Astrocyte of the hippocampus (primary cell): ENCODE results near the gene PLCG1.
"Not testable (repeated sequence)": the region's sequence is repeated elsewhere in the genome, so short reads cannot be mapped to it uniquely, and the experiment has no call there.

Experiments used
- DNase-seq: peaks from one replicate; pipeline ENCODE4 v3.0.0; 2011; ENCODE audit warnings: low read depth, low spot score

Gene PLCG1

GRCh38 chr20:41136680-41137613 lies at the start of gene PLCG1:
Gene PLCG1, plus strand, starts transcription at chr20:41137543. Its CDS starts 99 bp downstream, at chr20:41137642.
- DNase-seq: peak; percentile 95

DNA sequence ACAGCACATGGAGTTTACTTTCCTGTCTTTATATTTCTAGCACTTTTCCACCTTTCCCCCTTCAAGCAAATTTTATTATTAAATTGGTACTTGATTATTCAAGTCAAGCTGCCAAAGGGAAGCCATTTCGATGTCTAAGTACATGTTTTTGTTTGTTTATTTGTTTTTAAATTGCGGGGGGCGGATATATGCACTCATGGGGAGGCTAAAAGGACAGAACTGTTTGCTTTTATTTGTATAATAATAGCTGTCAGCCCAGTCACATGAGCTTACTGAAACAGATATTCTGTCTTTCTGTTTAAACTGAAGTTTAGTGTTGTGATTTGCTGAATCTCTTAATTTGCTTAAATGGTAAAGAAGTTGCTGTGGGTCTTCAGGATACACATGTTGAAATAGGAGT lies 49.6 kb upstream of the PLCG1 start:
- no peak for DNase-seq

DNA sequence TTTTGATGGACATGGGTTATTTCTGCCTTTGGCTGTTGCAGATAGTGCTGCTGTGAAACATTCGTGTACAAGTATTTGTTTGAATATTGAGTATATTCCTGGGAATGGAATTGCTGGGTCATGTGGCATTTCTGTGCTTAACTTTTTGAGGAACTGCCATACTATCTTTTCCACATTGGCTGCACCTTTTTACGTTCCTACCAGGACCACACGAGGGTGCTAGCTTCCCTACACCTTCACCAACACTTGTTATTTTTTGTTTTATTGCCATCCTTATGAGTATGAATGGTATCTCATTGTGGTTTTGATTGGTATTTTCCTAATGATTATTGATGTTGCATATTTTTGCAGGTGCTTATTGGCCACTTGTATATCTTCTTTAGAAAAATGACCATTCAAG lies 47.8 kb upstream of the PLCG1 start:
- DNase-seq: no peak

- DNase-seq: no peak
These were observed 45.4 kb upstream of the PLCG1 start for GRCh38 chr20:41091927-41092326.

- no peak for DNase-seq
These were observed 42.8 kb upstream of the PLCG1 start for GRCh38 chr20:41094353-41095055.

DNA sequence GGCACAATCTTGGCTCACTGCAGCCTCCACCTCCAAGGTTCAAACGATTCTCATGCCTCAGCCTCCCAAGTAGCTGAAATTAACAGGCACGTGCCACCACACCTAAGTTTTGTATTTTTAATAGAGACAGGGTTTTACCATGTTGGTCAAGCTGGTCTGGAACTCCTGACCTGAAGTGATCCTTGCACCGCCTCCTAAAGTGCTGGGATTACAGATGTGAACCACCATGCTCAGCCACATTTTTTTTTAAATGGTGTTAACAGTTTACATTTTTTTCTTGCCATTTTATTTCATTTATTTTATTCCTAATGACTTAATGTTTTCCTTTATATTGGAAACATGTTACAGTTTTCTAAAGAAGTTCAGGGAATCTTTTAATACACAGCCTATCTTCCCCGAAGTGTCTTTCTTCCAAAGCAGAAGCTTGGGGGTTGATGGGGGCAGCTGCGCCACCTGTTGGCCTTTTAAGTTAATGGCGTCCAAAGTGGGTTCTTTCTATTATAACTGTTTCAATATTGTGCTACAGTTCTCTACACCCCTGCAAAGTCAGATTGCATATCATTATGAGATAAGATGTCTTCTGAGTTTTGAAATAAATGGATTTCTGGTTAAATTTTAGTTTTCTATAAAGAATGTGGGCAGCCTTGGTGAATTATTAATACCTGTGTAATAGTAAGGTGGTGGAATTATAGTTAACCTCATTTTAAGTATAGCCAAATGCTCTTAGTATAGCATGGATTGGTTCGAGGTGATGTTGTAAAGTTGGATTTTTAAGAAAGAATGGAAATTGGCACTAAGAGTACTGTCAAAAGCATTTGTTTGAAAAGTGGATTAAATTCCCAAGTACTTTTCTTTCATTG lies 42.0 kb upstream of the PLCG1 start:
- DNase-seq: peak; percentile 74

GRCh38 chr20:41098703-41099250 lies 38.6 kb upstream of the PLCG1 start:
- DNase-seq: no peak

GRCh38 chr20:41100001-41100480 lies 37.3 kb upstream of the PLCG1 start:
- DNase-seq: no peak

DNA sequence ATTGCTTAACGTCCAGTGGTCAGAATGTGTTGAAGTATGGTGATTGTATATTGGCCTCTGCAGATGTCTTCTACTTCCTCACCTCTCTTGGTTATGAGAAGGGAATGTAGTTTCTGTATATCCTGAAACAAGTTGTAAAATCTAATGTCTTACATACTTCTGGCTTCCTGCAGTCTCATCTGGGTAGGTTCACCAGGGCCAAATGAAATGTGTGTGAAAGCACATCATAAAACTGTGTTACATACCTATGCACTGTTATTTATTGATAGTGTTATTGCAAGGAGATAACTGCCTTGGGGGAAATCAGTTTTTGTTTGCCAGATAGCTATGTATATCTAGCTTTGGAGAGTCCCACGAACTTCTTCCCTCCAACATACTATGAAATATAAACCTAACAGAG lies 35.7 kb upstream of the PLCG1 start:
- no peak for DNase-seq

GRCh38 chr20:41108531-41108930 lies 28.8 kb upstream of the PLCG1 start:
- no peak for DNase-seq

DNA sequence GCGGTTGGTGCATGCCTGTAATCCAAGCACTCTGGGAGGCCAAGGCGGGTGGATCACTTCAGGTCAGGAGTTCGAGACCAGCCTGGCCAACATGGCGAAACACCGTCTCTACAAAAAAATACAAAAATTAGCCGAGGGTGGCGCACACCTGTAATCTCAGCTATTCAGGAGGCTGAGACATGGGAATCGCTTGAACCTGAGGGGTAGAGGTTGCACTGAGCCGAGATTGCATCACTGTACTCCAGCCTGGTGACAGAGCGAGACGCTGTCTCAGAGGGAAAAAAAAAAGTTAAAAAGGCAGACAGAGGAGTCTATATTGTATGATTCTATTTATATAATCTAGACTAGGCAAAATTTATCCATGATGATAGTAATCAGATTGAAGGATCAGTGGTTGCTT lies 27.3 kb upstream of the PLCG1 start:
- no peak for DNase-seq

DNA sequence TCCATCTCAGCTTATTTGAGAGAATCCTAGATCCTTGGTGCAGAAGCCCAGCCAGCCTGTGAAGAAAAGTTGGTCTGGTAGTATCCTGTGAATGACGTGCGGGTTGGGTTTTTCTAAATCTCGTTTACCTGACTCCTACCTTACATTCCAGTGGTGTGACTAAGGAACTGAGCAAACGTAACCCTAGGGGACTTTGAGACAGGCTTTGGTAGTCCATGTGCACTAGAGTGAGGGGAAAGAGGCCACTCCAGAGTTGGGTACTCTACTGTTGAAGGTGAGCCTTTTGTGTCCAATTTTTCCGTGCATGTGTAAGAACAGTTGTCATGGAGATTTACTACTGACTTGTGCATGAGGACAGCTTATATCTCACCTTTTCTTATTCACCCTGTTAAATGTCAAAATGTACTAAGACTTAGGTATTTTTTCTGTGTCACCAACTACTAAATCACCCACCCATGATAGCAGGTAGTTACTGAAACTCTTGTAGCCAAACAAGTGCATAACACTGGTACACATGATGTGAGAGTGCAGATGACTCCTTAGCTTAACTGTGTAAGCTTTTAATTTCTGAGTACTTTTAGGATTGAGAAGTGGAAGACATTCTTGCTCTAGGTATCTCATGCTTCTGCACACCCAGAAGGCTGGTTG lies 26.3 kb upstream of the PLCG1 start:
- DNase-seq: no peak

DNA sequence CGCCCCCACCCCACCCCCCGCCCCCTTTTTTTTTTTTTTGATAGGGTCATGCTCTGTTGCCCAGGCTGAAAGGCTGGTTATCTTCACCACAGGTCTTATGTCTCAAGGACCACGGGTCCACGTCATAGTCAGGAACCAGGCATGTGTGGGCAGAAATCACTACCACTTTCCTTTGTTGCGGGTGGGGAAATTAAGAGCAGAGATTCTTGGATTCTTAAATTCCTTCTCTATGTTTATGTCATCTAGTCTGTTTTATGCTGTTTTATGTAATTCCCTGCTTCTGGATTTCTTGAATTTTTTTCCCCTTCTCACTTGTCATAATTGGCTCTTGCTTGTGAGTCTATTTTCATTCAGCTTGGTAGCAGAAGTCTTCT lies 25.8 kb upstream of the PLCG1 start:
- peak; percentile 20 for DNase-seq

- DNase-seq: no peak
These were observed 20.9 kb upstream of the PLCG1 start for GRCh38 chr20:41116282-41116956.

DNA sequence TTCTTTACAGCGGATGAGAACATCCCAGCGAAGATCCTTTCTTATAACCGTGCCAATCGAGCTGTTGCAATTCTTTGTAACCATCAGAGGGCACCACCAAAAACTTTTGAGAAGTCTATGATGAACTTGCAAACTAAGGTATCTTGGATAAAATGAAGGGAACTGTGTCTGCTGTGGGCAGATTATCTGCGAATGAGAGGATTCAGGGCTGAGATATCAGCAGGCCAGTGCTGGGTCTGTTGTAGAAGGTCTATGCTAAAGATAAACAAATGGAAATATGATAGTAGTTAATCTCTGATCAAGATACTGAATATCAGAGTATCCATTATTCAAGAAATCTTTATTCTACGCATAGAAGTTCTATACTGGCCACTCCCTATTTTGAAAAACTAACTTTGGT lies 19.2 kb upstream of the PLCG1 start:
- not testable (repeated sequence) for DNase-seq

- no peak for DNase-seq
These were observed 18.7 kb upstream of the PLCG1 start for GRCh38 chr20:41118632-41119031.

DNA sequence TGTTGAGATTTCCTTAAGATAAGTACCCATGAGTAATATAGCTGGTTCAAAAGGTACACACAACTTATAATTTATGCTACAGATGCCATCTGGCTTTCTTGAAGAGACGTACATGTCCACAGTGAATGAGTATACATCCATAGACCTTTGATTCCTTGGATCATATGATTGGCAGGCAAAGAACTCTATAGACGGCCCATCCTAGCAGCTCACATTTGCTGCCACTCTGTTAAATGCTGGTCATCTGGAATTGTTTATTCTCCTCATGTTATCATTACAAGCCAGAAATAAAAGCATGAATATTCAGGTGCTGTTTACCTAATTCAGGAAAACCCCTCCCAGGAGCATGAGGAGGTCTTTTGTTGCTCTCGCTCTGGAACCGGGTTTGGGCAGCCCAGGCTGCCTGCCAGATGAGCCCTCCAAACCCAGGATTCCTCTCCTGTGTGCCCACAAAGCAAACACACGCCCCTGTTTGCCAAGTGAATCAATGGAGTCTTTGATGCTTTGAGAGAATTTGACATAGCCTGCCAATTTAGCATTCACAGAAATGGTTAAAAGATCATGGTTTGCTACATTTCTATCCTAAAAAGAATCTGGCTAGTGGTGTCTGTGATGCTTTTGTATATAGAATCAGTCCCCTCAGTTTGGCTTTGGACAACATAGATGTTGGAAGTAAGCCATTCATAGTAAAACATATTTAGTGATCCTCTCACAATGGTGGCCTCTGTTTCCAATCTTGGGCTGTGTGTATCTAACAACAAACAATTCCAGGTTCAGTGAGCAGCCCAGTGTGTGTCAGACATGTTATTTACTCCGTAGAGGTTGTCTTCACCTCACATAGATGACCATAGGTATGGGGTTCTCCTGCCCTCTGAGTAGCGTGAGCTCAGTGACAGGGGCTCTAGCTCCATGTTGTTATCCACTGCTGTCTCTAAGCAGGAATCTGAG lies 17.5 kb upstream of the PLCG1 start:
- DNase-seq: peak; percentile 74

- DNase-seq: no peak
These were observed 15.9 kb upstream of the PLCG1 start for GRCh38 chr20:41121399-41121798.

DNA sequence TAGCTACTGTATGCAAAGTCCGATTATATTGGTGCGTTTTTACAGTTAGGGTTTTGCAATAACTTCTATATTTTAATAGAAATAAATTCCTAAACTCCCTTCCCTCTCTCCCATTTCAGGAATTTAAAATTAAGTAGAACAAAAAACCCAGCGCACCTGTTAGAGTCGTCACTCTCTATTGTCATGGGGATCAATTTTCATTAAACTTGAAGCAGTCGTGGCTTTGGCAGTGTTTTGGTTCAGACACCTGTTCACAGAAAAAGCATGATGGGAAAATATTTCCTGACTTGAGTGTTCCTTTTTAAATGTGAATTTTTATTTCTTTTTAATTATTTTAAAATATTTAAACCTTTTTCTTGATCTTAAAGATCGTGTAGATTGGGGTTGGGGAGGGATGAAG lies 13.7 kb upstream of the PLCG1 start:
- no peak for DNase-seq
